GM12874 (cell line): ENCODE data around the gene KCNMA1.

Source experiments
- CTCF ChIP-seq: IDR thresholded peaks from 2 replicates; pipeline ENCODE4 v1.5.1; 2011; ENCODE audit warnings: low read depth, mild to moderate bottlenecking, control low read depth, low read length, moderate library complexity; ENCODE audit not compliant: insufficient read depth

Gene KCNMA1

DNA sequence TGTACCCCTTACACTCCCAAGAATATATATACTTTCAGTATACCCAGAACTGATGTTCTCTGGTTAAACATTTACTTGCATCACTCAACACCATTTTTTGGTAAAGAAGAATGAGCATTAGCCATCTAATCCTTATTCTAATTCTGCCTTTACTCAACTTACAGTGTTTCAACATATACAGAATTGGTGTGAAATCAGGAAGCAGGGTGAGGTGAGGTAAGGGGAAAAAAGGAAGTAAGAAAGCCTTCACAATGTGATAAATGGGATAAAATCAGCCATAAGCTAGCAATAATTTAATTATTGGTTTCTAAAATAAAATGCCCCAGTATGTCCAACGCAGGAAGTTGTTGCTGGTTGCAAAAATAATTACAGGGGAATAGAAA, 605.4 kb downstream of the KCNMA1 start:
- TF ChIP-seq CTCF = no peak

DNA sequence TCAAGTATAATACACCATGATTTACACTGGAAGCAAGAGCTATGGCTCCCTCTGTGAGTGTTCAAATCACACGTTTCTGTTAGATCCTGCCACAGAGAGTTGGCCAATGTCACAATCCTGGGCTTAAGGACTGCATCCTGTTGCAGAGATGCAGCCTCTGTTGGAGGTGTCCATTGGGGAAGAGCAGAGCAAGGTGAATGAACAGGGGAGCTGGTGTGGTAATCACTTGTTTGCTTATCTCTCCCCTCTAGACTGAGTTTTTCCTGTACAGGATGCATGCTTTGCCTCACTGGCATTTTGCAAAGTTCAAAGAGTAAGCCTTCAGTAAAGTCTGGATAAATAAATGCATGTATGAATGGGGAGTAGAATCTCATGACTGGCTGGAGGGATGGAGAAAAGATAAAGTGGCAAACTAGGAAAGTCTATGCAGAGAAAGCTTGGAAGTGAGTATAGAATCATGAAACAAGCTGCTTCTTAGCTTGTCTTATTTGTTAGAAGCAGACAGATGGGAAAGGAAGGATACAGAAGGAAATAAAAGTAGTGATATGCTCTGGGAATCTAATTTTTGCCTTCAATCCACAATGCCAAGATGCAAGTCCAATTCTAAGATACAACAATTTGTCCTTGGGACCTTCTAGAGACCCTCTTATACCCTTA, 605.9 kb downstream of the KCNMA1 start:
- TF ChIP-seq CTCF = no peak

GRCh38 chr10:77030974-77031373, 606.6 kb downstream of the KCNMA1 start:
- TF ChIP-seq CTCF = no peak

GRCh38 chr10:77029777-77030717, 607.6 kb downstream of the KCNMA1 start:
- no peak for TF ChIP-seq CTCF

DNA sequence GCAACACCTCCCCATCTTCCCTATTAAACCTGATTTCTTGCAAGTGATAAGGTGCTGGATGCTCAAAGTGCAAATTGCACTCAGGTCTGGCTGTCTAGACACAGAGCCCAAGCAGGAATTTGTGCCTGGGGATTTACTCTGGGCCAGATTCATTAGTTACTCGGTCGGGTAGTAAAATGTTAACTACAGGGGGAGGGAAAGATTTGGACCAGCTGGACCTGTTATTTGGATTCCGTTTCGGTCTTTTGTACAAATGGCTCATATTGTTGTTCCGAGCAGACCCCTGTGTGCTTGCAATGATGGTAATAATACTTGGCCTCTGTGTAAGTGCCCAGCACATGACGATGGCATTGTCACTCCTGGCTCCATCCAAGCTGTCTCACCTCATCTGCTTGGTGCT, 609.6 kb downstream of the KCNMA1 start:
- no peak for TF ChIP-seq CTCF

DNA sequence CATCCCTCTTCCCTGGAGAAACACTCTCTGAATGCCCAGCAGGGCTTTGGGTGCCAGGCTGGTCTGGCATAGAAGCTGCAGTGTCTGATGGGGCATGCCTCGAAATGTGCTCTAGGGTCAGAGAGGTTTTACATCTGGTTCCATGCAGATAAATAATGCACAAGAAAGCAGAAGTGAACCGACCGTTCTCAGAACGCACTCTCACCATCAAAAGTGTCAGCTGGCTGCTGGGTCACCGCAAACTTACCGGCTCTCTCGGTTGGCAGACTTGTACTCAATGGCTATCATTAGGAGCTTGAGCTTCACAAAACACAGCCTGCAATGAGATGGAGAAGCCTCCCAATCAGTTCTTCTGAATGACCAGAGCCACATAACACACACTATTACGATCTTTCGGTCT, 610.0 kb downstream of the KCNMA1 start:
- no peak for TF ChIP-seq CTCF

DNA sequence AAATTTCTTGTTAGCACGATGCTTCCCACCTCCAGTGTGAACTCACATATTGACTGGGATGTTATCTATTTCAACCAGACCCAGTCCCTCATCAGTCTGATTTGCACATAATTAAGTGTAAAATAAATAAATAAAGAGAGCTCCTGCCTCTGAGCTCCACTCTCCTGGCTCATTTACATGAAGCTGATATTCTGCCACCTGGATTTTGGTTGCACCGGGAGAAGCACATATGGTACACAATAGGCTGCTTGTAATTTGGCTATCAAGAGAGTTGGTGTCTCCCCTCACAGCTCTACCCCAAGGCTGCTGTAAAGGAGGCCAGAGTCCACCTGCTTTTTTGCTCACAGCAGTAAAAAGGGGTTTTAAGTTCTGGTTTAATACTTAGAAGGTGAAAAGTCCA, 610.5 kb downstream of the KCNMA1 start:
- TF ChIP-seq CTCF = no peak
